Measurements from ENCODE around the gene TMEM62. TPM values are rescaled to one million over a fixed set of nuclear protein-coding genes. Genes with fewer than 3 reads are reported as not detected.

TMEM62 gene
- total and polyA plus RNA-seq, 9 of the 15 experiments (the other 6 are each of a cell fraction or from before 2014, with no cell fraction given): 4.4 to 16.6 (median 11.1) TPM

DNA sequence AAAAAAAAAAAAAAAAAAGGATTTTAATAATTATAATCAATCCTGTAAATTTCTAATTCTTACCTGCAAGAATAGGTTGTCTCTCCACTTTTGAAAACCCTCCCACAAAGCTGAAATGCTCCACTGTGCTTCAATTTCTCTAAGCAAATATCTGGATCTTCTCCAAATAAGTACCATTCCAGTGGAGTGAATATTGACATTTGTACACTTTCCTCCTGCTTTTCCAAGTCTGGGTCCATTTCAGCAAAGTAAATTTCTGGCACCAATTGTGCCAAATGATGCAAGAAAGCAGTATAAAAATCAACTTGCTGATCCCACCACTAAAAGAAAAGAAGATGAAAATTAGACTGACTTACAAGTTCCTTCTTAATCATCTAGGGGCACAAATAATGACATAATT lies 47.5 kb upstream of the TMEM62 start (continued):
- TF ChIP-seq, protein P1, sequence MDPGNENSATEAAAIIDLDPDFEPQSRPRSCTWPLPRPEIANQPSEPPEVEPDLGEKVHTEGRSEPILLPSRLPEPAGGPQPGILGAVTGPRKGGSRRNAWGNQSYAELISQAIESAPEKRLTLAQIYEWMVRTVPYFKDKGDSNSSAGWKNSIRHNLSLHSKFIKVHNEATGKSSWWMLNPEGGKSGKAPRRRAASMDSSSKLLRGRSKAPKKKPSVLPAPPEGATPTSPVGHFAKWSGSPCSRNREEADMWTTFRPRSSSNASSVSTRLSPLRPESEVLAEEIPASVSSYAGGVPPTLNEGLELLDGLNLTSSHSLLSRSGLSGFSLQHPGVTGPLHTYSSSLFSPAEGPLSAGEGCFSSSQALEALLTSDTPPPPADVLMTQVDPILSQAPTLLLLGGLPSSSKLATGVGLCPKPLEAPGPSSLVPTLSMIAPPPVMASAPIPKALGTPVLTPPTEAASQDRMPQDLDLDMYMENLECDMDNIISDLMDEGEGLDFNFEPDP (CRISPR knock-in tag; IDR thresholded peaks at IDR 0.05): no peak
- no peak for TF ChIP-seq POU5F1 (IDR thresholded peaks at IDR 0.05; ENCODE audit: borderline replicate concordance, low read depth, low read length, partially characterized antibody)
- TF ChIP-seq, protein P2, sequence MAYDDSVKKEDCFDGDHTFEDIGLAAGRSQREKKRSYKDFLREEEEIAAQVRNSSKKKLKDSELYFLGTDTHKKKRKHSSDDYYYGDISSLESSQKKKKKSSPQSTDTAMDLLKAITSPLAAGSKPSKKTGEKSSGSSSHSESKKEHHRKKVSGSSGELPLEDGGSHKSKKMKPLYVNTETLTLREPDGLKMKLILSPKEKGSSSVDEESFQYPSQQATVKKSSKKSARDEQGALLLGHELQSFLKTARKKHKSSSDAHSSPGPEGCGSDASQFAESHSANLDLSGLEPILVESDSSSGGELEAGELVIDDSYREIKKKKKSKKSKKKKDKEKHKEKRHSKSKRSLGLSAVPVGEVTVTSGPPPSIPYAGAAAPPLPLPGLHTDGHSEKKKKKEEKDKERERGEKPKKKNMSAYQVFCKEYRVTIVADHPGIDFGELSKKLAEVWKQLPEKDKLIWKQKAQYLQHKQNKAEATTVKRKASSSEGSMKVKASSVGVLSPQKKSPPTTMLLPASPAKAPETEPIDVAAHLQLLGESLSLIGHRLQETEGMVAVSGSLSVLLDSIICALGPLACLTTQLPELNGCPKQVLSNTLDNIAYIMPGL (CRISPR knock-in tag; IDR thresholded peaks at IDR 0.05): no peak
- TF ChIP-seq ASH1L (IDR thresholded peaks at IDR 0.05; ENCODE audit: borderline replicate concordance, low read depth, partially characterized antibody): no peak
- TF ChIP-seq ZNF668 (CRISPR knock-in tag; IDR thresholded peaks at IDR 0.05): no peak
- no peak for TF ChIP-seq RUNX1 (IDR thresholded peaks at IDR 0.05; ENCODE audit: low read depth)
- TF ChIP-seq ZNF431 (CRISPR knock-in tag; IDR thresholded peaks at IDR 0.05): no peak
- TF ChIP-seq PTBP1 (IDR thresholded peaks at IDR 0.05; ENCODE audit: low read depth, low read length): no peak

DNA sequence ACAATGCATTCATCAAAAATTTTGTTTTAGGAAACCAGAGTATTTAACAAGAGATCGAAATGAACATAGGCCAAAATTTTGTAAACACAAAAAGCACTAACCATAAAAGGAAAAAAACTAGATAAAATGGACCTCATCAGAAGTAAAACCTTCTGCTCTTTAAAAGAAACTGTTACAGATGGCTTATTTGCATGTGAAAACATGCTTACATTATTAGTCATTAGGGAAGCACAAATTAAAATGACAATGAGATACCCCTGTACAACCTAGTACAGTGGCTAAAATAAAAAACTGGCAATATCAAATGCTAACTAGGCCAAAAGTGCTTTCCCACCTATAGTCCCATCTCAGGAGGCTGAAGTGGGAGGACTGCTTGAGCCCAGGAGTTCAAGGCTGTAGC lies 46.8 kb upstream of the TMEM62 start:
- CTCF ChIA-PET (ENCODE audit: low intra/inter-chr PET ratio): no interaction called here
- TF ChIP-seq DIDO1 (tag; IDR thresholded peaks at IDR 0.05; ENCODE audit: low read depth): no peak
- TF ChIP-seq POLR2A (conservative IDR thresholded peaks at IDR 0.05): no peak
- no peak for TF ChIP-seq ZC3H11A (IDR thresholded peaks at IDR 0.05; ENCODE audit: low read depth, low read length)
- TF ChIP-seq ZNF785 (CRISPR knock-in tag; IDR thresholded peaks at IDR 0.05): no peak
- TF ChIP-seq NCOA2 (IDR thresholded peaks at IDR 0.05; ENCODE audit: partially characterized antibody in 2 of 2): no peak
- TF ChIP-seq, protein P3, sequence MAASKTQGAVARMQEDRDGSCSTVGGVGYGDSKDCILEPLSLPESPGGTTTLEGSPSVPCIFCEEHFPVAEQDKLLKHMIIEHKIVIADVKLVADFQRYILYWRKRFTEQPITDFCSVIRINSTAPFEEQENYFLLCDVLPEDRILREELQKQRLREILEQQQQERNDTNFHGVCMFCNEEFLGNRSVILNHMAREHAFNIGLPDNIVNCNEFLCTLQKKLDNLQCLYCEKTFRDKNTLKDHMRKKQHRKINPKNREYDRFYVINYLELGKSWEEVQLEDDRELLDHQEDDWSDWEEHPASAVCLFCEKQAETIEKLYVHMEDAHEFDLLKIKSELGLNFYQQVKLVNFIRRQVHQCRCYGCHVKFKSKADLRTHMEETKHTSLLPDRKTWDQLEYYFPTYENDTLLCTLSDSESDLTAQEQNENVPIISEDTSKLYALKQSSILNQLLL (CRISPR knock-in tag; IDR thresholded peaks at IDR 0.05; ENCODE audit: borderline replicate concordance): no peak
- no peak for TF ChIP-seq MCM7 (IDR thresholded peaks at IDR 0.05)
- TF ChIP-seq, protein P4, sequence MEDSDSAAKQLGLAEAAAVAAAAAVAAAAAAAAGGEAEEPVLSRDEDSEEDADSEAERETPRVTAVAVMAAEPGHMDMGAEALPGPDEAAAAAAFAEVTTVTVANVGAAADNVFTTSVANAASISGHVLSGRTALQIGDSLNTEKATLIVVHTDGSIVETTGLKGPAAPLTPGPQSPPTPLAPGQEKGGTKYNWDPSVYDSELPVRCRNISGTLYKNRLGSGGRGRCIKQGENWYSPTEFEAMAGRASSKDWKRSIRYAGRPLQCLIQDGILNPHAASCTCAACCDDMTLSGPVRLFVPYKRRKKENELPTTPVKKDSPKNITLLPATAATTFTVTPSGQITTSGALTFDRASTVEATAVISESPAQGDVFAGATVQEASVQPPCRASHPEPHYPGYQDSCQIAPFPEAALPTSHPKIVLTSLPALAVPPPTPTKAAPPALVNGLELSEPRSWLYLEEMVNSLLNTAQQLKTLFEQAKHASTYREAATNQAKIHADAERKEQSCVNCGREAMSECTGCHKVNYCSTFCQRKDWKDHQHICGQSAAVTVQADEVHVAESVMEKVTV (CRISPR knock-in tag; IDR thresholded peaks at IDR 0.05): no peak
- H3K27ac ChIP-seq (ENCODE audit: extremely low read depth, low read depth, low read length): no peak overlapping the region
- H3K4me3 ChIP-seq: no peak overlapping the region
- H3K4me1 ChIP-seq (replicated peaks in 1 of 2; ENCODE audit: control insufficient read depth in 2 of 2, insufficient read depth in 2 of 2, low read length in 2 of 2): no peaks in the 10 kb centered on the region
- peaks cover 61% of the 10 kb centered on the region for H3K36me3 ChIP-seq (ENCODE audit: control insufficient read depth, insufficient read depth, low read length)
- no peaks in the 10 kb centered on the region for H3K9me1 ChIP-seq (ENCODE audit: control insufficient read depth, insufficient read depth, low read length)
- no peak overlapping the region for H3K9ac ChIP-seq (ENCODE audit: insufficient read depth in 1 of 2, low read depth in 2 of 2, low read length in 2 of 2)
- H2AFZ ChIP-seq (ENCODE audit: low read depth, low read length): no peak overlapping the region
- H3K4me2 ChIP-seq (ENCODE audit: insufficient read depth, low read length): no peak overlapping the region
- in situ Hi-C loops (cut with MboI): no loop called here
- FAIRE-seq (no peak), DNase-seq (ENCODE audit: extremely low read depth in 1 of 4, low spot score in 3 of 4) (no peak), ATAC-seq (no peak)
- no peaks in the 10 kb centered on the region for H3K27me3 ChIP-seq (ENCODE audit: control insufficient read depth in 2 of 2, insufficient read depth in 2 of 2, low read length in 2 of 2)
- 100% methylated on average over 1 of the region's 1 CpG for WGBS (ENCODE audit: insufficient coverage, low coverage, missing lambda C conversion rate)
- no peaks in the 10 kb centered on the region for H4K20me1 ChIP-seq (replicated peaks; ENCODE audit: control insufficient read depth, insufficient read depth, low read length)
- BruUV-seq (replicated peaks): no TSS peak
- peaks cover 36% of the 10 kb centered on the region for H3K79me2 ChIP-seq (ENCODE audit: control insufficient read depth, insufficient read depth, low read length)
- intact Hi-C loops (cut with micrococcal nuclease): no loop called here
- POLR2A ChIA-PET: no interaction called here
- no peaks in the 10 kb centered on the region for H3K9me3 ChIP-seq (replicated peaks; ENCODE audit: control insufficient read depth, insufficient read depth, low read depth, low read length)

All from K562 (cell line).